Gastroesophageal sphincter (tissue), 4 donors: ENCODE results near the gene GPX2. TPM values are rescaled to one million over a fixed set of nuclear protein-coding genes. Genes with fewer than 3 reads are reported as not detected.
A peak's percentile ranks its signal among the peaks of the same experiment; 100 is the strongest.

ENCODE experiments used
- ATAC-seq: fragments of 150-250 bp; one replicate; pipeline ENCODE4 v1.9.1; 2016; ENCODE audit warnings: mild to moderate bottlenecking, moderate library complexity
- H3K27ac ChIP-seq, 4 donors: fragments of 200-600 bp; sonication (generic) in 3 of 4; 1 replicate in 3 of 4; 2 replicates in 1 of 4; pipeline ENCODE4 v1.5.1; 2016 to 2019
- H3K27me3 ChIP-seq: fragments of 200-600 bp; sonication (generic); one replicate; pipeline ENCODE4 v1.5.1; 2019
- H3K36me3 ChIP-seq, 2 donors: fragments of 200-600 bp; sonication (generic); one replicate each; pipeline ENCODE4 v1.5.1; 2019; ENCODE audit warnings: control low read depth in 1 of 2
- H3K4me1 ChIP-seq, 3 donors: fragments of 200-600 bp; sonication (generic); 1 replicate in 2 of 3; 2 replicates in 1 of 3; pipeline ENCODE4 v1.5.1; 2016 to 2019; ENCODE audit warnings: control low read depth in 2 of 3
- H3K4me3 ChIP-seq, 2 donors: fragments of 200-600 bp; sonication (generic); one replicate each; pipeline ENCODE4 v1.5.1; 2019; ENCODE audit warnings: mild to moderate bottlenecking in 1 of 2, moderate library complexity in 1 of 2
- H3K9me3 ChIP-seq, 3 donors: fragments of 200-600 bp; sonication (generic); one replicate each; pipeline ENCODE4 v1.5.1; 2017 to 2019; ENCODE audit warnings: control low read depth in 2 of 3
- EP300 ChIP-seq: sonication (generic); formaldehyde crosslinking; IDR thresholded peaks from one replicate; pipeline ENCODE4 v1.6.1; 2017; ENCODE audit warnings: antibody characterized with exemption, mild to moderate bottlenecking
- POLR2A ChIP-seq, 2 donors: fragments of 450-650 bp; IDR thresholded peaks; one replicate each; pipeline ENCODE4 v1.6.1; 2017; ENCODE audit warnings: antibody characterized with exemption in 2 of 2, mild to moderate bottlenecking in 2 of 2, moderate library complexity in 1 of 2
- POLR2AphosphoS5 ChIP-seq: sonication (generic); formaldehyde crosslinking; IDR thresholded peaks from one replicate; pipeline ENCODE4 v1.6.1; 2017; ENCODE audit warnings: antibody characterized with exemption
- WGBS, 2 donors: methylation state at CpG; one replicate each; pipeline ENCODE4 v1.1.5; 2018; ENCODE audit warnings: low coverage in 1 of 2; 5-methylcytosine and 5-hydroxymethylcytosine counted together
- total RNA-seq, 4 donors: library from RNA; depleted of rRNA; stranded (reverse); fragments of >200 nt; gene quantifications; one replicate each; pipeline ENCODE4 v1.1.0, GENCODE V29; 2016
- TF ChIP-seq, protein P1 (sequence below), 4 experiments: fragments of 200-600 bp in 2 of 4; fragments of 450-650 bp in 2 of 4; sonication (generic) in 1 of 4; IDR thresholded peaks; one replicate each; pipeline ENCODE4 v1.5.1; 2017 to 2019; ENCODE audit warnings: antibody characterized with exemption in 4 of 4, mild to moderate bottlenecking in 2 of 4, moderate library complexity in 2 of 4

GPX2 gene
- total RNA-seq, 4 donors from 2014 or later, result 0.93 to 10.6 (median 1.4) TPM; not detected in 1

DNA sequence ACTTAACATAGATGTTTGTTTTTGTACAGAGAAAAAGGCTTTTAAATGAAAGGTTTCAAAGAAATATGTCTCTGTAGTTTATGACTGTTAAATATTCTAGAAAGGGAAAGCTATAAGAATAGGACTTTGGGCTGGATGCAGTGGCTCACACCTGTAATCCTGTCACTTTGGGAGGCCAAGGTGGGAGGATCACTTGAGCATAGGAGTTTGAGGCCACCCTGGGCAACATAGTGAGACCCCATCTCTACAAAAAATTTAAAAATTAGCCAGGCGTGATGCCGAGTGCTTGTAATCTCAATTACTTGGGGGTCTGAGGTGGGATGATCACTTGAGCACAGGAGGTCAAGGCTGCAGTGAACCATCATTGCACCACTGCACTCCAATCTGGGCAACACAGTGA is 11.4 kb downstream of the GPX2 start:
- TF ChIP-seq POLR2AphosphoS5 (no peak), EP300 (no peak), POLR2A (IDR thresholded peaks at IDR 0.05) (no peak)
- TF ChIP-seq, protein P1, sequence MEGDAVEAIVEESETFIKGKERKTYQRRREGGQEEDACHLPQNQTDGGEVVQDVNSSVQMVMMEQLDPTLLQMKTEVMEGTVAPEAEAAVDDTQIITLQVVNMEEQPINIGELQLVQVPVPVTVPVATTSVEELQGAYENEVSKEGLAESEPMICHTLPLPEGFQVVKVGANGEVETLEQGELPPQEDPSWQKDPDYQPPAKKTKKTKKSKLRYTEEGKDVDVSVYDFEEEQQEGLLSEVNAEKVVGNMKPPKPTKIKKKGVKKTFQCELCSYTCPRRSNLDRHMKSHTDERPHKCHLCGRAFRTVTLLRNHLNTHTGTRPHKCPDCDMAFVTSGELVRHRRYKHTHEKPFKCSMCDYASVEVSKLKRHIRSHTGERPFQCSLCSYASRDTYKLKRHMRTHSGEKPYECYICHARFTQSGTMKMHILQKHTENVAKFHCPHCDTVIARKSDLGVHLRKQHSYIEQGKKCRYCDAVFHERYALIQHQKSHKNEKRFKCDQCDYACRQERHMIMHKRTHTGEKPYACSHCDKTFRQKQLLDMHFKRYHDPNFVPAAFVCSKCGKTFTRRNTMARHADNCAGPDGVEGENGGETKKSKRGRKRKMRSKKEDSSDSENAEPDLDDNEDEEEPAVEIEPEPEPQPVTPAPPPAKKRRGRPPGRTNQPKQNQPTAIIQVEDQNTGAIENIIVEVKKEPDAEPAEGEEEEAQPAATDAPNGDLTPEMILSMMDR (IDR thresholded peaks at IDR 0.05), result no peak
- H3K27ac ChIP-seq, result peak overlapping the region in 3 of 4 donors; percentile 55 to 69 (median 58)
- no peaks in the 10 kb centered on the region for H3K9me3 ChIP-seq
- H3K4me3 ChIP-seq, result no peak overlapping the region
- peaks cover 0 to 76% of the 10 kb centered on the region in 2 donors for H3K36me3 ChIP-seq
- H3K27me3 ChIP-seq, result no peaks in the 10 kb centered on the region
- no peak for ATAC-seq
- peaks cover 0 to 47% (median 15%) of the 10 kb centered on the region in 3 donors for H3K4me1 ChIP-seq
- 82 to 88% methylated on average over 2 of the region's 2 CpGs for WGBS, 2 donors

GRCh38 chr14:64930085-64930843 is 12.3 kb downstream of the GPX2 start:
- H3K4me1 ChIP-seq, result peaks cover 0 to 38% (median 15%) of the 10 kb centered on the region in 3 donors
- peaks cover 0 to 84% of the 10 kb centered on the region in 2 donors for H3K36me3 ChIP-seq
- TF ChIP-seq EP300 (no peak), POLR2AphosphoS5 (peak; percentile 58), POLR2A (IDR thresholded peaks at IDR 0.05) (no peak)
- TF ChIP-seq, protein P1 (IDR thresholded peaks at IDR 0.05), result no peak
- 40 to 50% methylated on average over 3 of the region's 3 CpGs for WGBS, 2 donors
- peak overlapping the region; percentile 45 to 69 (median 56) for H3K27ac ChIP-seq
- H3K4me3 ChIP-seq, result no peak overlapping the region
- peak; percentile 74 for ATAC-seq
- no peaks in the 10 kb centered on the region for H3K9me3 ChIP-seq
- no peaks in the 10 kb centered on the region for H3K27me3 ChIP-seq

DNA sequence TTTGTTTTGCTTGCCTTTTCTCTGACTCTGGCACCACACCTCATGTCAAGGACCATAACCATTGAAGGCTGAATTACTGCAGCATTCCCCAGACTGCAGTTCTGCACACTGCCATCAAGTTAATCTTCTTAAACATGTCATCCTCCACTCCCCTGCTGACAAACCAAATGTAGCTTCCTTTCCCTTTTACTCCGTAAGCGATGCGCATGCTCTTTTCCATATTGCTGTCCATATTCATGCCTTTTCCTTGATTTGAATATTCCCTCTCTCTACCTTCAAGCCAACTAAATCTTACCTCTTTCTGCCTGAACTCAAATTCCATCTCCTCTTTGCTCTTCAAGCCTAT is 13.6 kb downstream of the GPX2 start:
- Histone ChIP-seq H3K36me3 (peaks cover 0 to 88% of the 10 kb centered on the region in 2 donors), H3K9me3 (no peaks in the 10 kb centered on the region), H3K27me3 (no peaks in the 10 kb centered on the region), H3K4me3 (no peak overlapping the region), H3K4me1 (peaks cover 0 to 35% (median 15%) of the 10 kb centered on the region in 3 donors), H3K27ac (peak overlapping the region in 3 of 4 donors; percentile 45 to 58 (median 52))
- WGBS, 2 donors, result 90 to 95% methylated on average over 3 of the region's 3 CpGs
- TF ChIP-seq, protein P1 (IDR thresholded peaks at IDR 0.05), result no peak
- no peak for TF ChIP-seq POLR2A (IDR thresholded peaks at IDR 0.05)
- no peak for TF ChIP-seq POLR2AphosphoS5
- TF ChIP-seq EP300, result no peak
- ATAC-seq, result no peak

DNA sequence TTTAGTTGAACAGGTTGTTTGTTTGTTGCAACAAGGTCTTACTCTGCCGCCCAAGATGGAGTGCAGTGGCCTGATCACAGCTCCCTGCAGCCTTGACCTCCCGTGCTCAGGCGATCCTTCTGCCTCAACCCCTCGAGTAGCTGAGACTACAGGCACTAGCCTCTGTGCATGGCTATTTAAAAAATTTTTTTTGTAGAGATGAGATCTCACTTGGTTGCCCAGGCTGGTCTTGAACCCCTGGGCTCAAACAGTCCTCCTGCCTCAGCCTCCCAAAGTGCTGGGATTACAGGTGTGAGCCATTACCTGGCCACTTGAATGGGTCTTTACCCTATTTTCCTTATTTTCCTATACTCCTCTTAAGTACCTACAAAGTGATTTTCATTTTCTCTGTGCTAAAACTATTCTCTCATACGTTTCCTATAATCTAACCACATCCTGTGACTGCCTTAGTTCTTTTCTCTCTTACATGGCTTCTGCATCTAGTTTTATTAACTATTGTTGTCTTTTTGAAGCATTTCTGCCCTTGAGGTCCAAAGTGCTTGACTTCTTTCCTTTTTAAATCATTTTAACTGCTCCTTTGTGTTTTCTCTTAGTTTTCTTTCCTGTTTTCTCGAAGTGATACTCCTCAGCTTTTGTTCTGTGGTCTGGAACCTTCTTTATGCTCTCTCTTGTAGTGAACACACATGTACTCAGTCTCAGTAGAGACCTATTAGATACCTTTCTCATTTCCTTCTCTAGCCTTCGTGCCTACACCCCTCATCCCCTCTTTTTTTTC is 14.1 kb downstream of the GPX2 start:
- Histone ChIP-seq H3K4me1 (peaks cover 0 to 39% (median 15%) of the 10 kb centered on the region in 3 donors), H3K27me3 (no peaks in the 10 kb centered on the region), H3K27ac (peak overlapping the region in 1 of 4 donors; percentile 45), H3K9me3 (no peaks in the 10 kb centered on the region), H3K4me3 (no peak overlapping the region), H3K36me3 (peaks cover 0 to 85% of the 10 kb centered on the region in 2 donors)
- TF ChIP-seq, protein P1 (IDR thresholded peaks at IDR 0.05), result no peak
- TF ChIP-seq POLR2A (IDR thresholded peaks at IDR 0.05) (no peak), POLR2AphosphoS5 (no peak), EP300 (no peak)
- 86 to 87% methylated on average over 5 to 7 of the region's 7 CpGs for WGBS, 2 donors
- no peak for ATAC-seq
